Osteocyte (in vitro differentiated cells): ENCODE measurements around the gene GHDC. TPM values are rescaled to one million over a fixed set of nuclear protein-coding genes. Genes with fewer than 3 reads are reported as not detected.

Experiments
- DNase-seq: peaks from one replicate; pipeline ENCODE4 v3.0.0; 2021; ENCODE audit warnings: mixed read lengths; ENCODE audit not compliant: unreplicated experiment; ENCODE audit errors: extremely low spot score
- H3K27ac Mint-ChIP-seq: one replicate; pipeline ENCODE4 v1.8.0; 2021; ENCODE audit warnings: mild to moderate bottlenecking, mixed read lengths; ENCODE audit not compliant: unreplicated experiment
- H3K27me3 Mint-ChIP-seq: one replicate; pipeline ENCODE4 v1.8.0; 2021; ENCODE audit warnings: mixed read lengths; ENCODE audit not compliant: unreplicated experiment
- H3K36me3 Mint-ChIP-seq: one replicate; pipeline ENCODE4 v1.8.0; 2021; ENCODE audit warnings: mixed read lengths; ENCODE audit not compliant: unreplicated experiment
- H3K4me1 Mint-ChIP-seq: one replicate; pipeline ENCODE4 v1.8.0; 2021; ENCODE audit warnings: mixed read lengths; ENCODE audit not compliant: unreplicated experiment
- H3K4me3 Mint-ChIP-seq: one replicate; pipeline ENCODE4 v1.8.0; 2021; ENCODE audit warnings: mild to moderate bottlenecking, moderate library complexity, mixed read lengths; ENCODE audit not compliant: unreplicated experiment
- H3K9me3 Mint-ChIP-seq: one replicate; pipeline ENCODE4 v1.8.0; 2021; ENCODE audit warnings: mixed read lengths; ENCODE audit not compliant: unreplicated experiment
- CTCF ChIP-seq: fragments of 200-600 bp; sonication (generic); IDR thresholded peaks from 2 replicates; pipeline ENCODE4 v1.5.0; 2021; ENCODE audit warnings: antibody characterized with exemption, mild to moderate bottlenecking, moderate library complexity
- total RNA-seq: library from RNA; stranded (reverse); gene quantifications from 2 replicates; pipeline ENCODE4 v1.2.1, GENCODE V29; 2021

GHDC gene
- total RNA-seq, 1 donor from 2014 or later = 7.3 TPM

- H3K4me1 Mint-ChIP-seq = peaks cover 20% of the 10 kb centered on the region
- no peak overlapping the region for H3K27ac Mint-ChIP-seq
- DNase-seq = no peak
- H3K9me3 Mint-ChIP-seq = no peaks in the 10 kb centered on the region
- no peak for TF ChIP-seq CTCF
- no peak overlapping the region for H3K4me3 Mint-ChIP-seq
- peaks cover 59% of the 10 kb centered on the region for H3K27me3 Mint-ChIP-seq
- H3K36me3 Mint-ChIP-seq = no peaks in the 10 kb centered on the region
Measured at GRCh38 chr17:42178817-42179216, 15.5 kb downstream of the GHDC start.

- Mint-ChIP-seq H3K27me3 (peaks cover 56% of the 10 kb centered on the region), H3K36me3 (no peaks in the 10 kb centered on the region)
Measured at GRCh38 chr17:42177684-42178083, 16.6 kb downstream of the GHDC start.

GRCh38 chr17:42174126-42174783, 20.0 kb downstream of the GHDC start:
- Mint-ChIP-seq H3K4me3 (no peak overlapping the region), H3K4me1 (no peaks in the 10 kb centered on the region), H3K9me3 (no peaks in the 10 kb centered on the region), H3K27me3 (peaks cover 40% of the 10 kb centered on the region), H3K36me3 (no peaks in the 10 kb centered on the region), H3K27ac (no peak overlapping the region)
- DNase-seq = no peak
- no peak for TF ChIP-seq CTCF

More at GRCh38 chr17:42177684-42178083, 16.6 kb downstream of the GHDC start:
- Mint-ChIP-seq H3K9me3 (no peaks in the 10 kb centered on the region), H3K27ac (no peak overlapping the region), H3K4me3 (no peak overlapping the region), H3K4me1 (peaks cover 11% of the 10 kb centered on the region)
- TF ChIP-seq CTCF = no peak
- no peak for DNase-seq

GRCh38 chr17:42171831-42172230, 22.5 kb downstream of the GHDC start:
- Mint-ChIP-seq H3K27ac (no peak overlapping the region), H3K4me1 (no peaks in the 10 kb centered on the region), H3K9me3 (no peaks in the 10 kb centered on the region), H3K36me3 (no peaks in the 10 kb centered on the region), H3K4me3 (no peak overlapping the region), H3K27me3 (peaks cover 31% of the 10 kb centered on the region)
- DNase-seq = no peak
- no peak for TF ChIP-seq CTCF

- peaks cover 16% of the 10 kb centered on the region for H3K27me3 Mint-ChIP-seq
- H3K4me3 Mint-ChIP-seq = no peak overlapping the region
- DNase-seq = no peak
Measured at GRCh38 chr17:42169351-42169750, 24.9 kb downstream of the GHDC start.

More at GRCh38 chr17:42169351-42169750, 24.9 kb downstream of the GHDC start:
- Mint-ChIP-seq H3K27ac (no peak overlapping the region), H3K4me1 (no peaks in the 10 kb centered on the region), H3K36me3 (no peaks in the 10 kb centered on the region), H3K9me3 (no peaks in the 10 kb centered on the region)
- no peak for TF ChIP-seq CTCF
